ENCODE measurements around the gene NHLRC2.

The NHLRC2 gene

GRCh38 chr10:113911113-113911512 lies 56.7 kb downstream of the NHLRC2 start:
- no peak for DNase-seq (ENCODE audit: low spot score)

GRCh38 chr10:113911839-113912238 lies 57.4 kb downstream of the NHLRC2 start:
- no peak for DNase-seq (ENCODE audit: low spot score)

- DNase-seq (ENCODE audit: low spot score) = no peak
Observed at GRCh38 chr10:113912582-113912981, 58.1 kb downstream of the NHLRC2 start.

GRCh38 chr10:113914956-113915355 lies 60.5 kb downstream of the NHLRC2 start:
- no peak for DNase-seq (ENCODE audit: low spot score)

- DNase-seq (ENCODE audit: low spot score) = no peak
Observed at GRCh38 chr10:113915540-113915939, 61.1 kb downstream of the NHLRC2 start.

GRCh38 chr10:113916053-113916452 lies 61.6 kb downstream of the NHLRC2 start:
- no peak for DNase-seq (ENCODE audit: low spot score)

GRCh38 chr10:113917636-113918035 lies 63.2 kb downstream of the NHLRC2 start:
- DNase-seq (ENCODE audit: low spot score) = no peak

- no peak for DNase-seq (ENCODE audit: low spot score)
Observed at GRCh38 chr10:113920114-113920513, 65.7 kb downstream of the NHLRC2 start.

GRCh38 chr10:113920875-113921274 lies 66.4 kb downstream of the NHLRC2 start:
- DNase-seq (ENCODE audit: low spot score) = no peak

- no peak for DNase-seq (ENCODE audit: low spot score)
Observed at GRCh38 chr10:113921561-113922370, 67.3 kb downstream of the NHLRC2 start.

GRCh38 chr10:113922787-113923570 lies 68.5 kb downstream of the NHLRC2 start:
- DNase-seq (ENCODE audit: low spot score) = no peak

- no peak for DNase-seq (ENCODE audit: low spot score)
Observed at GRCh38 chr10:113924186-113924585, 69.7 kb downstream of the NHLRC2 start.

GRCh38 chr10:113924664-113925063 lies 70.2 kb downstream of the NHLRC2 start:
- DNase-seq (ENCODE audit: low spot score) = no peak

GRCh38 chr10:113927440-113927839 lies 73.0 kb downstream of the NHLRC2 start:
- DNase-seq (ENCODE audit: low spot score) = no peak

GRCh38 chr10:113928830-113929229 lies 74.4 kb downstream of the NHLRC2 start:
- no peak for DNase-seq (ENCODE audit: low spot score)

- no peak for DNase-seq (ENCODE audit: low spot score)
Observed at GRCh38 chr10:113929522-113929921, 75.1 kb downstream of the NHLRC2 start.

GRCh38 chr10:113930482-113931057 lies 76.1 kb downstream of the NHLRC2 start:
- DNase-seq (ENCODE audit: low spot score) = no peak

- no peak for DNase-seq (ENCODE audit: low spot score)
Observed at GRCh38 chr10:113932854-113933253, 78.4 kb downstream of the NHLRC2 start.

GRCh38 chr10:113933894-113934532 lies 79.6 kb downstream of the NHLRC2 start:
- no peak for DNase-seq (ENCODE audit: low spot score)

GRCh38 chr10:113937258-113937657 lies 82.8 kb downstream of the NHLRC2 start:
- DNase-seq (ENCODE audit: low spot score) = no peak

- DNase-seq (ENCODE audit: low spot score) = no peak
Observed at GRCh38 chr10:113937756-113938155, 83.3 kb downstream of the NHLRC2 start.

- DNase-seq (ENCODE audit: low spot score) = no peak
Observed at GRCh38 chr10:113939212-113939860, 84.9 kb downstream of the NHLRC2 start.
